B cell (primary cell): Measurements from ENCODE around the gene LASP1. TPM values are rescaled to one million over a fixed set of nuclear protein-coding genes. Genes with fewer than 3 reads are reported as not detected.
A peak's percentile ranks its signal among the peaks of the same experiment; 100 is the strongest.

ENCODE experiments used
- ATAC-seq: fragments of 200-7000 bp; cut with Tn5 transposase; one replicate; pipeline ENCODE4 v1.10.0; 2021; ENCODE audit warnings: low read depth, mild to moderate bottlenecking, moderate number of reproducible peaks, moderate library complexity
- CTCF ChIA-PET: fragments of 350-600 bp; sonication (Branson Sonifier 250); formaldehyde crosslinking; loops from one replicate; lab custom pipeline; 2021; ENCODE audit warnings: antibody characterized with exemption, inconsistent platforms; lab: Charles Lee
- POLR2A ChIA-PET: fragments of 350-600 bp; sonication (Branson Sonifier 250); formaldehyde crosslinking; loops from one replicate; lab custom pipeline; 2021; ENCODE audit warnings: antibody characterized with exemption; lab: Charles Lee
- DNase-seq: peaks from one replicate; pipeline ENCODE4 v3.0.0; 2013
- H2AFZ ChIP-seq: 2 replicates; pipeline ENCODE4 v1.6.1; 2012; ENCODE audit warnings: mild to moderate bottlenecking, low read depth, low read length; ENCODE audit not compliant: insufficient read depth, poor library complexity, severe bottlenecking
- H3K27ac ChIP-seq, 2 donors: 1 replicate in 1 of 2; 2 replicates in 1 of 2; pipeline ENCODE4 v1.5.1; 2012 to 2013; ENCODE audit warnings: low read length in 2 of 2, mild to moderate bottlenecking in 2 of 2, moderate library complexity in 1 of 2
- H3K27me3 ChIP-seq, 4 experiments: fragments of 200-600 bp in 1 of 4; sonication (generic) in 1 of 4; replicated peaks in 1 of 4; 1 replicate in 2 of 4; 2 replicates in 2 of 4; pipeline versions ENCODE4 v1.6.1 to v1.7.0; 2013 to 2016; ENCODE audit warnings: low read length in 3 of 4, mild to moderate bottlenecking in 2 of 4, mixed read lengths in 1 of 4, moderate library complexity in 1 of 4; ENCODE audit not compliant: insufficient read depth in 4 of 4, control insufficient read depth in 3 of 4; ENCODE audit errors: control extremely low read depth in 1 of 4
- H3K36me3 ChIP-seq, 2 experiments: replicated peaks in 1 of 2; 1 replicate in 1 of 2; 2 replicates in 1 of 2; pipeline versions ENCODE4 v1.6.1 to v1.7.1; 2013; ENCODE audit warnings: low read length in 1 of 2; ENCODE audit not compliant: insufficient read depth in 2 of 2, control insufficient read depth in 1 of 2; ENCODE audit errors: control extremely low read depth in 1 of 2, extremely low read depth in 1 of 2
- H3K4me1 ChIP-seq, 2 donors: fragments of 200-600 bp in 1 of 2; sonication (generic) in 1 of 2; 1 replicate in 1 of 2; 2 replicates in 1 of 2; pipeline versions ENCODE4 v1.5.1 to v1.6.1; 2013 to 2017; ENCODE audit warnings: low read length in 2 of 2; ENCODE audit not compliant: control insufficient read depth in 2 of 2, insufficient read depth in 2 of 2
- H3K4me2 ChIP-seq: replicated peaks from 2 replicates; pipeline ENCODE3; 2012; ENCODE audit warnings: mild to moderate bottlenecking, low read depth, low read length; ENCODE audit not compliant: poor library complexity, severe bottlenecking
- H3K4me3 ChIP-seq, 5 experiments: fragments of 200-600 bp in 1 of 5; sonication (generic) in 1 of 5; 1 replicate in 3 of 5; 2 replicates in 2 of 5; pipeline versions ENCODE4 v1.5.1 to v1.7.0; 2011 to 2016; ENCODE audit warnings: low read length in 4 of 5, mild to moderate bottlenecking in 4 of 5, low read depth in 2 of 5, control low read depth in 1 of 5, moderate library complexity in 1 of 5; ENCODE audit not compliant: insufficient read depth in 1 of 5; ENCODE audit errors: control extremely low read depth in 1 of 5, extremely low read depth in 1 of 5
- H3K79me2 ChIP-seq: fragments of 200-600 bp; sonication (generic); one replicate; pipeline ENCODE4 v1.6.0; 2016; ENCODE audit warnings: low read length; ENCODE audit not compliant: control insufficient read depth, insufficient read depth
- H3K9ac ChIP-seq: fragments of 200-600 bp; sonication (generic); 2 replicates; pipeline ENCODE4 v1.6.1; 2017; ENCODE audit warnings: mild to moderate bottlenecking, low read length, moderate library complexity
- H3K9me3 ChIP-seq, 3 donors: one replicate each; pipeline versions ENCODE4 v1.6.1 to v1.7.1; 2013; ENCODE audit warnings: low read length in 2 of 3; ENCODE audit not compliant: control insufficient read depth in 2 of 3, insufficient read depth in 1 of 3; ENCODE audit errors: control extremely low read depth in 1 of 3
- H4K20me1 ChIP-seq: 2 replicates; pipeline ENCODE4 v1.6.0; 2012; ENCODE audit warnings: mild to moderate bottlenecking, low read length; ENCODE audit not compliant: insufficient read depth, control insufficient read depth, poor library complexity, severe bottlenecking
- H3K27ac Mint-ChIP-seq: one replicate; pipeline ENCODE4 v1.8.0; 2021; ENCODE audit warnings: mixed read lengths
- H3K27me3 Mint-ChIP-seq: one replicate; pipeline ENCODE4 v1.8.0; 2021; ENCODE audit warnings: mixed read lengths
- H3K4me1 Mint-ChIP-seq: one replicate; pipeline ENCODE4 v1.8.0; 2021; ENCODE audit warnings: mixed read lengths
- H3K4me3 Mint-ChIP-seq: one replicate; pipeline ENCODE4 v1.8.0; 2021; ENCODE audit warnings: mixed read lengths
- H3K9me3 Mint-ChIP-seq: one replicate; pipeline ENCODE4 v1.8.0; 2022; ENCODE audit warnings: mixed read lengths; ENCODE audit not compliant: insufficient read depth
- EZH2 ChIP-seq: IDR thresholded peaks from 2 replicates; pipeline ENCODE4 v1.6.1; 2012; ENCODE audit warnings: borderline replicate concordance, low read depth, mild to moderate bottlenecking, moderate library complexity, low read length; ENCODE audit not compliant: insufficient read depth, poor library complexity, severe bottlenecking
- WGBS: methylation state at CpG from one replicate; pipeline ENCODE4 v1.1.5; 2013; ENCODE audit warnings: missing lambda C conversion rate; ENCODE audit not compliant: insufficient coverage; 5-methylcytosine and 5-hydroxymethylcytosine counted together
- intact Hi-C: fragments of 100-400 bp; cut with micrococcal nuclease; formaldehyde crosslinking; loops from one replicate; pipeline ENCODE4 v1.10.0; 2022
- polyA plus RNA-seq: library from polyadenylated mRNA; depleted of rRNA; stranded (reverse); fragments of >200 nt; gene quantifications from 2 replicates; pipeline ENCODE4 v1.2.3, GENCODE V29; 2012
- total RNA-seq, 2 donors: library from RNA; stranded (reverse); fragments of 120-200 nt in 1 of 2; gene quantifications; 1 replicate in 1 of 2; 2 replicates in 1 of 2; pipeline versions ENCODE4 v1.2.3 to v1.2.4, GENCODE V29; 2013 to 2022
- TF ChIP-seq, protein P1 (sequence below): fragments of 200-600 bp; IDR thresholded peaks from one replicate; pipeline ENCODE4 v1.8.0; 2022; ENCODE audit warnings: antibody characterized with exemption, mild to moderate bottlenecking

Gene LASP1
- total and polyA plus RNA-seq, 2 donors (not counting 1 experiment from before 2014, with no cell fraction given): 51.6 to 125 TPM

- Histone ChIP-seq H3K79me2 (peaks cover 77% of the 10 kb centered on the region), H2AFZ (no peak overlapping the region), H3K9ac (peak overlapping the region; percentile 99), H3K4me2 (peak overlapping the region; percentile 97), H3K4me3 (no peak overlapping the region), H3K4me1 (peaks cover 57 to 70% of the 10 kb centered on the region in 2 donors), H3K27ac (peak overlapping the region; percentile 22 to 75), H4K20me1 (peaks cover 76% of the 10 kb centered on the region), H3K27me3 (no peaks in the 10 kb centered on the region), H3K9me3 (no peaks in the 10 kb centered on the region), H3K36me3 (peaks cover 0 to 20% of the 10 kb centered on the region in 2 experiments)
- ATAC-seq (no peak), DNase-seq (no peak)
- peak overlapping the region; percentile 99 for H3K4me3 Mint-ChIP-seq
- ChIA-PET CTCF (interaction anchor here (0.6 to 3.6 kb wide), 4 partner anchors 21 to 110 kb away, joined by 3 to 15 read pairs (median 4); no protein-coding TSS in a partner anchor), POLR2A (interaction anchor here (0.6 to 4.7 kb wide), 4 partner anchors 9 to 61 kb away, joined by 3 to 27 read pairs (median 12); partner anchors contain the start of gene LASP1NB)
- H3K27ac Mint-ChIP-seq: peak overlapping the region; percentile 77
- TF ChIP-seq EZH2: no peak
- TF ChIP-seq, protein P1, sequence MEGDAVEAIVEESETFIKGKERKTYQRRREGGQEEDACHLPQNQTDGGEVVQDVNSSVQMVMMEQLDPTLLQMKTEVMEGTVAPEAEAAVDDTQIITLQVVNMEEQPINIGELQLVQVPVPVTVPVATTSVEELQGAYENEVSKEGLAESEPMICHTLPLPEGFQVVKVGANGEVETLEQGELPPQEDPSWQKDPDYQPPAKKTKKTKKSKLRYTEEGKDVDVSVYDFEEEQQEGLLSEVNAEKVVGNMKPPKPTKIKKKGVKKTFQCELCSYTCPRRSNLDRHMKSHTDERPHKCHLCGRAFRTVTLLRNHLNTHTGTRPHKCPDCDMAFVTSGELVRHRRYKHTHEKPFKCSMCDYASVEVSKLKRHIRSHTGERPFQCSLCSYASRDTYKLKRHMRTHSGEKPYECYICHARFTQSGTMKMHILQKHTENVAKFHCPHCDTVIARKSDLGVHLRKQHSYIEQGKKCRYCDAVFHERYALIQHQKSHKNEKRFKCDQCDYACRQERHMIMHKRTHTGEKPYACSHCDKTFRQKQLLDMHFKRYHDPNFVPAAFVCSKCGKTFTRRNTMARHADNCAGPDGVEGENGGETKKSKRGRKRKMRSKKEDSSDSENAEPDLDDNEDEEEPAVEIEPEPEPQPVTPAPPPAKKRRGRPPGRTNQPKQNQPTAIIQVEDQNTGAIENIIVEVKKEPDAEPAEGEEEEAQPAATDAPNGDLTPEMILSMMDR: no peak
- intact Hi-C loops: no loop called here
- no peaks in the 10 kb centered on the region for H3K27me3 Mint-ChIP-seq
- H3K4me1 Mint-ChIP-seq: peaks cover 74% of the 10 kb centered on the region
- WGBS: 77% methylated on average over 5 of the region's 9 CpGs
- no peaks in the 10 kb centered on the region for H3K9me3 Mint-ChIP-seq
These were observed 3.0 kb downstream of the LASP1 start for GRCh38 chr17:38872671-38873385.
